NT2/D1 (cell line): Measurements from ENCODE around the gene LMO2.

Experiments used
- DNase-seq: peaks from one replicate; pipeline ENCODE4 v3.0.0-alpha.2; 2011; ENCODE audit warnings: low read depth, low spot score
- H3K27me3 ChIP-seq: 2 replicates; pipeline ENCODE4 v1.6.0; 2011; ENCODE audit warnings: mild to moderate bottlenecking; ENCODE audit not compliant: insufficient read length, insufficient read depth
- H3K36me3 ChIP-seq: 2 replicates; pipeline ENCODE4 v1.6.1; 2011; ENCODE audit warnings: mild to moderate bottlenecking, low read length, mixed read lengths; ENCODE audit not compliant: insufficient read depth, insufficient read length
- H3K4me1 ChIP-seq: 2 replicates; pipeline ENCODE4 v1.5.1; 2011; ENCODE audit not compliant: insufficient read depth, insufficient read length
- H3K4me3 ChIP-seq: 2 replicates; pipeline ENCODE4 v1.5.1; 2011; ENCODE audit warnings: low read depth; ENCODE audit not compliant: insufficient read length
- H3K9ac ChIP-seq: 2 replicates; pipeline ENCODE4 v1.6.0; 2011; ENCODE audit warnings: low read depth; ENCODE audit not compliant: insufficient read length
- H3K9me3 ChIP-seq: 2 replicates; pipeline ENCODE4 v1.5.1; 2011; ENCODE audit warnings: mild to moderate bottlenecking, low read length; ENCODE audit not compliant: insufficient read depth
- SUZ12 ChIP-seq: IDR thresholded peaks from 2 replicates; pipeline ENCODE4 v1.6.1; 2011; ENCODE audit not compliant: insufficient read length, insufficient read depth; ENCODE audit errors: extremely low read depth
- YY1 ChIP-seq: IDR thresholded peaks from 2 replicates; pipeline ENCODE4 v1.6.1; 2011; ENCODE audit not compliant: insufficient read length, insufficient read depth
- ZNF274 ChIP-seq: IDR thresholded peaks from 2 replicates; pipeline ENCODE4 v1.6.1; 2011; ENCODE audit warnings: mild to moderate bottlenecking, low read depth, low read length

LMO2 gene

DNA sequence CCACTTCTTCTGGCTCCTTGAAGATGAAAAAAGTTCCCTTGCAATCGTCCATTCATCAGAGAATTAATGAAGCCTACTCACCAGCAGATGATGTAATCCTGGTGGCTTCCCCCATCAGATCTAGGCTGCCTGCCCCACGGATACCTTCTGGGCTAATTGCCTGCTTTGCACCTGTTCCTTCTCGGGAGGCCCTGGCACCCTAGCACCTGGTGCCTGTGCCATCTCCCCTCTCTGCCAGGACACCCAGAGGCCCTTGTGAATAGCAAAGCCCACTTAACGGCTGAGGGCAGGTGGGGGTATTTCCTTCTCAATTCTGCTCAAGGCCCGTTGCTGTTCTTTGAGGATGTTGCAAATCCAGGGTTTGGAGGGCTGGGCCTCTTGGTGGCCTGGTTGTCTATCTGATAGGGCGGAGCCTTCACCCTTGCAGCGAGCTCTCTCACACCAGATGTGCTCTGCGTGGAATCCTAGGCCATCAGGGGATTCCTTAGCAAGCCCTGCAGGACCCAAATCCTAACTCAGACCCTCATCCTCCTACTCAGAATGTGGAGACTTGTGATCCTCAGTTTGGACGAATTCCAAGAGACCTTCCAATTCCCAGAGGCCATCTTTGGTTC is at the start of gene LMO2:
Gene LMO2, minus strand, starts transcription at position 363 of the 614 bp plus-strand sequence. CDS start 22,360 bp downstream, outside the sequence.
- H3K4me3 ChIP-seq: no peak within 1 kb of the TSS
- H3K4me1 ChIP-seq: no peaks in the 10 kb centered on the region

DNA sequence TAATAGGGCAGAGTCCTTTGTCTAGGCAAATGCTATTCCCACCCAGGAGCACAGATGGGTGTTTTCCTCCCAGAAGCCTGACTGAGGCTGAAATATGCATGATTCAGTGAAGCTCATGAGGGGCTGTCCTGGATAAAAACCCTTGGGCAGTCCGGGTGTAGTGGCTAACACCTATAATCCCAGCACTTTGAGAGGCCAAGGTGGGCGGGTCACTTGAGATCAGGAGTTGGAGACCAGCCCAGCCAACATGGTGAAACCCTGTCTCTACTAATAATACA is 48.6 kb upstream of the LMO2 start:
- Histone ChIP-seq H3K27me3 (no peaks in the 10 kb centered on the region), H3K9me3 (no peaks in the 10 kb centered on the region), H3K36me3 (no peaks in the 10 kb centered on the region), H3K4me3 (no peak overlapping the region), H3K9ac (no peak overlapping the region), H3K4me1 (no peaks in the 10 kb centered on the region)
- TF ChIP-seq YY1 (no peak), SUZ12 (no peak), ZNF274 (no peak)
- DNase-seq: no peak

More for the DNA sequence above, at the start of gene LMO2:
- H3K9ac ChIP-seq: no peak within 1 kb of the TSS
- no peaks in the 10 kb centered on the region for H3K27me3 ChIP-seq
- no peaks in the 10 kb centered on the region for H3K9me3 ChIP-seq
- no peaks in the 10 kb centered on the region for H3K36me3 ChIP-seq
- DNase-seq: no peak
- no peak for TF ChIP-seq YY1
- no peak for TF ChIP-seq SUZ12
- no peak for TF ChIP-seq ZNF274

DNA sequence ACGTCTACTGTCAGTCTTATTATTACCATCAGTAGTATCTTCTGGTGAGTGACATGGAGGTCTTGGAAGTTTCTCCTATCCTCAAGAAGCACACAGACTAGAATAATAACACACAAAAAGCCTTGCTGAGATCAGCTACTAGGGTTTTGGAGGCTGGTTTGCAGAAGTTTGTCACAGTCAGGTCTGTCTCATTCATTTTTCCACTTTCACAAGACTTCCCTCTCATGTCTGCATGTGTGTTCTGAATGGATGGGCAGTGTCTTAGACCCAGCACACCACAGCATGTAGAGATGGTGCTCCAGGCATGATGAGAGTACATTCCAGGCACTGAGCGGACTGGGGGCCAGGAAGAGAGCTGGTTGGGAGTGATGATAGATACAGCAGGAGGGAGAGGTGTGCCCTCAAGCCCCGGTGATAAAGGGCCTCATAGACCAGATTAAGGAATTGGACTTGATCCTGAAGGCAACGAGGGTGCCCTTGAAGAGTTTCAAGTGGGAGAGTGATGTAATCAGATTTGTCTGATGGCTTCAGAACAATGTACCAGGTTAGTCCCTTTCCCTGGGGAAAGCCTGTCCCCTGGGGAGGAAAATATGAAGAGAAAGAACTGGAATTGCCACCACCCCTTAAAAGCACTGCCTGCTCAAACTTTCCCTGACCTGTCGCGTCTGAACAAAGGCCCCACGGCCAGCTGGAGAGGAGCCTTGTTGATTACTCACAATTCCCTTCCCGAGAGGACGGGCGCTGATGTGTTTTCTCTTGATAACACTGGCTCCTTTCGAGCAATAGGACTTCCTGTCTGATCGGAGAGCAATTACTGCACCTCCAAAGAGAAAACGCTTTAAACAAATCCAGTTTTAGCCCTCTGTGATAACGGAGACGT is 45.1 kb upstream of the LMO2 start:
- H3K27me3 ChIP-seq: no peaks in the 10 kb centered on the region
- TF ChIP-seq YY1 (no peak), ZNF274 (no peak), SUZ12 (no peak)
- DNase-seq: no peak

DNA sequence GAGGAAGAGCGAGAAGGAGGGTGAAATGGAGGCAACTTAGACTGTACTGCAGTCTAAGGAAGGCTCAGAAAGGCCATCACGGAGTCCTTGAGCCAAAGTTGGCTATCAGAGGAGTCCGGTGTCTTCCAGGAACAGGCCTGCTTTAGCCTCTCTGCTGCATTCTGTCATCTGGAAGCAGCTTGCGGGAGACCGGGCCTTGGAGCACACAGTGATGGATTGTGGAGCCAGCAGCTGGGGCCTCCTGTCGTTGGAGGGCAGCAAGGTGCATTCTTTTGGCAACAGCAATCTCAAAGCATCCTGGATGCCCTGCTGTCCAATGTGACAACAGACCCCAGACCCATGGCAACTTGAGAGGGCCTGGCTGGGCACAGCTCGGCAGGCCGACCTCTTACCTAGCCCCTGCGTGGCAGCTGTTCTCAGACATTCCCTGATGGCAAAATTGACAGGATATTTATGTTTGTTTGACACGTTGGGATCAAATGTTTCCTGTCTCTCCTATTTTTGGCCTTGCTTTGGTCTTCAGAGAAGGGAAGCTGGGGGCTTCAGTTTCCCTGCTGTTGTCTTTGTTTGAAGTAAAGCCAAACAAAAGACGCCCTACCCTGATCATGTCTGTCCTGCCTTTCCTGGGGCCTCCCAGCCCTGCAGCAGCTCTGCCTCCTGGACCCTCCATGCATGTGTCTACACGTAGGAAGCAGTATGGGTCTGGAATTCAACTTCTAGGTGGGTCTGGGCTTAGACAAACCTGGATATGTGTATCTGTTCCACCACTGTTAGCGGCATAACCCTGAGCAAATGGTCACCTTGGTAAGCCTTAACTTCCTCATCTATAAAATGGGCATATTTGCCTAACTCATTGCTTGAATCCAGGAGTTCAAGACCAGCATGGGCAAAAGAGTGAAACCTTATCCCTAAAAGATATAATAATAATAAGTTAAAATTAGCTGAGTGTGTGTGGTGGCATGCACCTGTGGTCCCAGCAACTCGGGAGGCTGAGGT is 43.9 kb upstream of the LMO2 start:
- no peak for TF ChIP-seq YY1
- TF ChIP-seq SUZ12: no peak
- TF ChIP-seq ZNF274: no peak
- H3K27me3 ChIP-seq: no peaks in the 10 kb centered on the region
- no peak overlapping the region for H3K9ac ChIP-seq
- peaks cover 17% of the 10 kb centered on the region; the same call in 1 of the 2 replicates for H3K9me3 ChIP-seq
- no peak for DNase-seq
- H3K36me3 ChIP-seq: no peaks in the 10 kb centered on the region
- H3K4me1 ChIP-seq: no peaks in the 10 kb centered on the region
- H3K4me3 ChIP-seq: no peak overlapping the region

More for the DNA sequence above, 45.1 kb upstream of the LMO2 start:
- Histone ChIP-seq H3K9ac (no peak overlapping the region), H3K9me3 (peaks cover 7% of the 10 kb centered on the region; the same call in 1 of the 2 replicates), H3K36me3 (no peaks in the 10 kb centered on the region), H3K4me1 (no peaks in the 10 kb centered on the region), H3K4me3 (no peak overlapping the region)

DNA sequence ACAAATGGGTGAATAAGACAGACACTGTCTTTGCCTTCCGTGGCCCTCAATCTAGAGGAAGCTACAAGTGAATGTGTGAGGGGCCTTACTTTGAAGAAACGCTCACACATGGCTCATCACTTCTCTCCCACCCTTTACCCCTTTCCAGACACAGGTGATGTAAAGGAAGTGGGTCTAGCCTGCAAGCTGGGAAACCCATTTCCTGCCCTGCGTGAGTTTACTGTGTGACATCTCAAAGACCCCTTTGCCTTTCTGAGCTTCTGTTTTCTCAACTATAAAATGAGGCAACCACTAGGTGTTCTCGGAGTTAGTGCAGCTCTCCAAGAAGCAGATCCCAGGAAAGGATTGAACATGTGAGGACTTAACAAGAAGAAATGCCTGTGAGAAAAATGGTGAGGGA is 43.1 kb upstream of the LMO2 start:
- H3K4me3 ChIP-seq: no peak overlapping the region
- H3K36me3 ChIP-seq: no peaks in the 10 kb centered on the region
- H3K27me3 ChIP-seq: no peaks in the 10 kb centered on the region
- no peak for DNase-seq
- H3K4me1 ChIP-seq: no peaks in the 10 kb centered on the region
- H3K9me3 ChIP-seq: peaks cover 17% of the 10 kb centered on the region; the same call in 1 of the 2 replicates
- no peak overlapping the region for H3K9ac ChIP-seq
- TF ChIP-seq ZNF274 (no peak), YY1 (no peak), SUZ12 (no peak)

DNA sequence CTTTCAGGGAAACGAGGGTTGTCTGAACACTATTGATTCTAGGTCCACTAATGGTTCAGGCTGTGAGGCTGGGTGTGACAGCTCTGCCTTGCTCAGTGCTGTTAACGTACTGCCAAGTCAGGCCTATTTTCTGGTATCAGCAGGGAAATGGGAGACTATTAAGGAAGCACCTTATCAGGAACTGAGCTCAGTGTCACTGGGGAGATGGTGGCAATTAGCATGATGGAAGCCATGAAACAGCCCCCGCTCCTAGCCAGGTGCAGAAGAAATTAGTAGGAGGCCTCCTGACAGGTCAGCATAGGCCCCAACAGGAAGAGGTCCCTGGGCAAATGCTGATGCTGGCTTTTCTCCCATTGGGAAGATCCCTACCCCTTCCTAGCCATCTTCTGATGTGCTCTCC is 42.6 kb upstream of the LMO2 start:
- peaks cover 17% of the 10 kb centered on the region; the same call in 1 of the 2 replicates for H3K9me3 ChIP-seq
- DNase-seq: no peak
- H3K36me3 ChIP-seq: no peaks in the 10 kb centered on the region
- H3K27me3 ChIP-seq: no peaks in the 10 kb centered on the region
- no peak for TF ChIP-seq YY1
- TF ChIP-seq ZNF274: no peak
- TF ChIP-seq SUZ12: no peak
- H3K4me3 ChIP-seq: no peak overlapping the region
- no peaks in the 10 kb centered on the region for H3K4me1 ChIP-seq
- H3K9ac ChIP-seq: no peak overlapping the region
